Measurements from ENCODE around the gene MYO18B. TPM values are rescaled to one million over a fixed set of nuclear protein-coding genes. Genes with fewer than 3 reads are reported as not detected.

Gene MYO18B
- total RNA-seq, 1 donor from 2014 or later, result not detected

DNA sequence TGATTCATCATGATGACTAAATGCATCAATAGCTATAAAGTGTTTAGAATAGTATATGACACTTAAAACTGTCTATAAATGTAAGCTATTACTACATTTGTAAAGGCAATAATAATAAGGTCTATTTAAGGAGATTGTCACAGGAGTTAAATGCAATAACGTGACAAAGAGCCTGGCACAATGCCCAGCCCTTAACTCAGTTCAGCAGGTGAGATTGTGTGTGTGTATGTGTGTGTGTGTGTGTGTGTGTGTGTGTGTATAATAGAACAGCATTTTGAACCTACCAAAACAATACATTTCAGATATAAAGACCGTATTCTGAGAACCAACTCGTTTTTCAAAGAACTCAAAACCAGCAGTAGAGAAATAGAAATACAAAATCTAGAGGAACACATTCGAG is 177.5 kb downstream of the MYO18B start:
- no peak for DNase-seq (ENCODE audit: low read depth, low spot score)
- peaks cover 28% of the 10 kb centered on the region for H3K4me1 Mint-ChIP-seq

DNA sequence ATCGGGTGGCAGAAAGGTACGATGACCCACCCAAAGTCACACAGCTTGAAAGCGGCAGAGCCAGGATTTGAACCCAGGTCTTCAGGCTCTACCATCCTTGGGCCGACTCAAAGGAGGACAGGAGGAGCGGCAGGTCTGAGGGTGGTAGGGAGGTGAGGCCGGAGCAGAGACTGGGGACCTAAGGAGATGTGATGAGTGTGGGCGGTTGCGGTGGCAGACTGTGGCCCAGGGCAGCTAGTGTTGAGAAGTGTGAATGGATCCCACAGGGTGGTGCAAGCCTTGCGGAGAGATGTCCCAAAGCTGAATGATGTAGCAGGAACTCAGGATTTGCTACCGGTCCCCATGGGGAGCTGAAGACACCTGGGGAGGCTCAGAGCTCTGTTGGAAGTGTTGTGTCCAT is 180.2 kb downstream of the MYO18B start:
- no peak overlapping the region for H3K27ac Mint-ChIP-seq (ENCODE audit: unreplicated experiment)
- TF ChIP-seq, protein P1, sequence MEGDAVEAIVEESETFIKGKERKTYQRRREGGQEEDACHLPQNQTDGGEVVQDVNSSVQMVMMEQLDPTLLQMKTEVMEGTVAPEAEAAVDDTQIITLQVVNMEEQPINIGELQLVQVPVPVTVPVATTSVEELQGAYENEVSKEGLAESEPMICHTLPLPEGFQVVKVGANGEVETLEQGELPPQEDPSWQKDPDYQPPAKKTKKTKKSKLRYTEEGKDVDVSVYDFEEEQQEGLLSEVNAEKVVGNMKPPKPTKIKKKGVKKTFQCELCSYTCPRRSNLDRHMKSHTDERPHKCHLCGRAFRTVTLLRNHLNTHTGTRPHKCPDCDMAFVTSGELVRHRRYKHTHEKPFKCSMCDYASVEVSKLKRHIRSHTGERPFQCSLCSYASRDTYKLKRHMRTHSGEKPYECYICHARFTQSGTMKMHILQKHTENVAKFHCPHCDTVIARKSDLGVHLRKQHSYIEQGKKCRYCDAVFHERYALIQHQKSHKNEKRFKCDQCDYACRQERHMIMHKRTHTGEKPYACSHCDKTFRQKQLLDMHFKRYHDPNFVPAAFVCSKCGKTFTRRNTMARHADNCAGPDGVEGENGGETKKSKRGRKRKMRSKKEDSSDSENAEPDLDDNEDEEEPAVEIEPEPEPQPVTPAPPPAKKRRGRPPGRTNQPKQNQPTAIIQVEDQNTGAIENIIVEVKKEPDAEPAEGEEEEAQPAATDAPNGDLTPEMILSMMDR (conservative IDR thresholded peaks at IDR 0.05), result no peak
- H3K4me3 Mint-ChIP-seq, result no peak overlapping the region
- no peak for DNase-seq (ENCODE audit: low read depth, low spot score)
- no peaks in the 10 kb centered on the region for H3K36me3 Mint-ChIP-seq (ENCODE audit: low read depth)
- peaks cover 21% of the 10 kb centered on the region for H3K27me3 Mint-ChIP-seq (ENCODE audit: low read depth)
- peaks cover 32% of the 10 kb centered on the region for H3K4me1 Mint-ChIP-seq
- no peaks in the 10 kb centered on the region for H3K9me3 Mint-ChIP-seq

More for the DNA sequence above, 177.5 kb downstream of the MYO18B start:
- Mint-ChIP-seq H3K9me3 (no peaks in the 10 kb centered on the region), H3K27me3 (ENCODE audit: low read depth) (peaks cover 16% of the 10 kb centered on the region), H3K27ac (ENCODE audit: unreplicated experiment) (no peak overlapping the region), H3K36me3 (ENCODE audit: low read depth) (no peaks in the 10 kb centered on the region), H3K4me3 (no peak overlapping the region)
- TF ChIP-seq, protein P1 (conservative IDR thresholded peaks at IDR 0.05), result no peak

DNA sequence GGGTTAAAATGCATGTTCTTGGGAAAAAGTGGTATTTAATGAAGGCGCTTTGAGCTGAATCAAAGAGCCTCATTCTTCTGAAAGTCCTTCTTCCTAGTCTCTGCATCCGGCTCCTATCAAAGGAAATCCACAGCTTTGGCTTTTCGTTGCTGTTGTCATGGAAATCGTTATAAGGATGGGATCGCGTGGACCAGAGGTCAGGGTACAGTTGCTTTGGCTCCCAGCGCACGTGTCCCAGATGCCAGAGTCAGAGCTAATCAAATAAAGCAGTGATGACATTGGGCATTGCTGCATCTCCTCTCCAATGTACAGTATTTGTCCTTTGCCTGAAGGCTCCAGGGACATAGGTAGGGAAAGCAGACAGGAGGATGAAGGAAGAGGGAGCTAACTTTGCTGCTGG is 181.9 kb downstream of the MYO18B start:
- no peak for DNase-seq (ENCODE audit: low read depth, low spot score)
- Mint-ChIP-seq H3K27me3 (ENCODE audit: low read depth) (peaks cover 31% of the 10 kb centered on the region), H3K4me3 (no peak overlapping the region), H3K9me3 (no peaks in the 10 kb centered on the region), H3K27ac (ENCODE audit: unreplicated experiment) (no peak overlapping the region), H3K36me3 (ENCODE audit: low read depth) (no peaks in the 10 kb centered on the region), H3K4me1 (peaks cover 41% of the 10 kb centered on the region)
- TF ChIP-seq, protein P1 (conservative IDR thresholded peaks at IDR 0.05), result no peak

DNA sequence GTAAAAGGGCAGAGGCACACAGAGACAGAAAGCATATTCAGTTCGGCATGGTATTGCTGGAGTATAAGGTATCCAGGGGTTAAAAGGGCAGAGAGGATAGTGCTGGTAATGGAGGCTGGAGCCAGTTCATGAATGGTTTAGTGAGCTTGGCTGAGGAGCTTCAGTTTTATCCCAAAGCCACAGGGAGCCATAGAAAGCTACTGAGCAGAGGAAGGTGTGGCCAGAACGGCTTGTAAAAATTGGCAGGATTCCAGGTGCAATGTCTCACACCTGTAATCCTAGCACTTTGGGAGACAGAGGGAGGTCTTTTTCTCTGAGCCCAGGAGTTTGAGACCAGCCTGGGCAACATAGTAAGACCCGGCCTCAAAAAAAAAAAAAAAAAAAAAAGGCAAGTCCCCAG is 186.1 kb downstream of the MYO18B start:
- TF ChIP-seq, protein P1 (conservative IDR thresholded peaks at IDR 0.05), result no peak
- peaks cover 36% of the 10 kb centered on the region for H3K27me3 Mint-ChIP-seq (ENCODE audit: low read depth)
- peaks cover 46% of the 10 kb centered on the region for H3K4me1 Mint-ChIP-seq
- no peaks in the 10 kb centered on the region for H3K36me3 Mint-ChIP-seq (ENCODE audit: low read depth)
- DNase-seq (ENCODE audit: low read depth, low spot score), result no peak
- no peak overlapping the region for H3K4me3 Mint-ChIP-seq
- H3K27ac Mint-ChIP-seq (ENCODE audit: unreplicated experiment), result no peak overlapping the region
- H3K9me3 Mint-ChIP-seq, result no peaks in the 10 kb centered on the region

DNA sequence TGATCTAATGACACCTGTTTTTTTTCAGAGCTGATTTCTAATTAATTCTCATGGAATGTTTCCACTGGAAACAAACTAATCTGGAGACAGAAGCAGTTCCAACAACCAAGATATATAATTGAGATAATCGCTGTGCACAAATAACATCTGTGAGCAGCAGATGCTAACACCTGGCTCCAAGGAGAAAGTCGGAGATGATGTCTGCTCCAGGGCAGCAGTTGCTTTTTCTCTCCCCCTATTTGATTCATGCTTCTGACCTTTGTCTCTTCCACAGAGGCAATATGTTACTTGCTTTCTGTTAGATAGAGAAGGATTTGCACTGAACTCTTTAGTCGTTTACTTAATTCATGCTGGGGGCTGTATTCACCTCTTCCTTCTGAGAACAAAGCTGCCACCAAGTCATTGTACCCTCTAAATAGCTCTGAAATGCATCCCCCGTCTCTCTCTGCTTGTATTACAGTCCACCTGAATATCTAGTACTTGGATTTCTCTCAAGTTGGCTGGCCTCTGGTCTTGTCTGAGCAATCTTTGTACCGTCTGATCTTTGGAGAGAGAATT is 187.4 kb downstream of the MYO18B start:
- no peak overlapping the region for H3K27ac Mint-ChIP-seq (ENCODE audit: unreplicated experiment)
- H3K36me3 Mint-ChIP-seq (ENCODE audit: low read depth), result no peaks in the 10 kb centered on the region
- H3K9me3 Mint-ChIP-seq, result no peaks in the 10 kb centered on the region
- peaks cover 47% of the 10 kb centered on the region for H3K27me3 Mint-ChIP-seq (ENCODE audit: low read depth)
- H3K4me3 Mint-ChIP-seq, result no peak overlapping the region
- TF ChIP-seq, protein P1 (conservative IDR thresholded peaks at IDR 0.05), result no peak
- H3K4me1 Mint-ChIP-seq, result peaks cover 33% of the 10 kb centered on the region
- DNase-seq (ENCODE audit: low read depth, low spot score), result no peak
